ENCODE measurements around the gene DAND5.
A peak's percentile ranks its signal among the peaks of the same experiment; 100 is the strongest.

GRCh38 chr19:12956446-12957388 is 12.7 kb upstream of the DAND5 start, which contains the start of gene GADD45GIP1:
- TF ChIP-seq CTCF (IDR thresholded peaks at IDR 0.05) (no peak), POLR2A (IDR thresholded peaks at IDR 0.05) (peak; percentile 71), EP300 (IDR thresholded peaks at IDR 0.05) (no peak)

Data from ovary (tissue), 3 donors.